Measurements from ENCODE around the gene ANXA6.

Gene ANXA6

GRCh38 chr5:151106509-151106908, 51.1 kb downstream of the ANXA6 start:
- TF ChIP-seq CTCF (conservative IDR thresholded peaks at IDR 0.05): no peak
- H3K27ac ChIP-seq: no peak overlapping the region

GRCh38 chr5:151106043-151106442, 51.5 kb downstream of the ANXA6 start:
- no peak overlapping the region for H3K27ac ChIP-seq
- no peak for TF ChIP-seq CTCF (conservative IDR thresholded peaks at IDR 0.05)

- no peak for TF ChIP-seq CTCF (conservative IDR thresholded peaks at IDR 0.05)
- no peak overlapping the region for H3K27ac ChIP-seq
These were observed 52.0 kb downstream of the ANXA6 start for GRCh38 chr5:151105561-151105960.

GRCh38 chr5:151104795-151105194, 52.8 kb downstream of the ANXA6 start:
- no peak overlapping the region for H3K27ac ChIP-seq
- TF ChIP-seq CTCF (conservative IDR thresholded peaks at IDR 0.05): no peak

GRCh38 chr5:151101746-151102145, 55.8 kb downstream of the ANXA6 start:
- no peak for TF ChIP-seq CTCF (conservative IDR thresholded peaks at IDR 0.05)
- no peak overlapping the region for H3K27ac ChIP-seq

- H3K27ac ChIP-seq: no peak overlapping the region
- TF ChIP-seq CTCF (conservative IDR thresholded peaks at IDR 0.05): no peak
These were observed 56.4 kb downstream of the ANXA6 start for GRCh38 chr5:151101151-151101550.

- H3K27ac ChIP-seq: no peak overlapping the region
These were observed 56.9 kb downstream of the ANXA6 start for GRCh38 chr5:151100681-151101080.

More at GRCh38 chr5:151100681-151101080, 56.9 kb downstream of the ANXA6 start:
- no peak for TF ChIP-seq CTCF (conservative IDR thresholded peaks at IDR 0.05)

All from VCaP (cell line).